HepG2 (cell line): ENCODE results near the gene MARS1. TPM values are rescaled to one million over a fixed set of nuclear protein-coding genes. Genes with fewer than 3 reads are reported as not detected.
A peak's percentile ranks its signal among the peaks of the same experiment; 100 is the strongest.

Experiments used
- CBX1 ChIP-seq: IDR thresholded peaks from one replicate; pipeline ENCODE4 v1.6.1; 2016; ENCODE audit warnings: antibody characterized with exemption, low read depth
- CREB1 ChIP-seq, 2 experiments: fragments of 450-650 bp in 1 of 2; IDR thresholded peaks; 2 replicates each; pipeline ENCODE4 v1.6.1; 2016 to 2017; ENCODE audit warnings: control low read depth in 1 of 2, mild to moderate bottlenecking in 1 of 2, missing compliant biosample characterization in 1 of 2, missing genetic modification characterization in 1 of 2
- GPN1 ChIP-seq: sonication (generic); formaldehyde crosslinking; IDR thresholded peaks from 2 replicates; pipeline ENCODE4 v1.5.1; 2020; ENCODE audit warnings: missing genetic modification reagents, borderline replicate concordance
- HNRNPLL ChIP-seq: fragments of 200-400 bp; formaldehyde crosslinking; IDR thresholded peaks from 2 replicates; pipeline ENCODE4 v1.6.1; 2017; ENCODE audit warnings: mild to moderate bottlenecking, low read depth, low read length; ENCODE audit not compliant: poor library complexity, severe bottlenecking
- IKZF4 ChIP-seq: sonication (generic); formaldehyde crosslinking; IDR thresholded peaks from 2 replicates; pipeline ENCODE4 v1.5.1; 2020; ENCODE audit warnings: borderline replicate concordance, mild to moderate bottlenecking, low read depth, missing genetic modification reagents; ENCODE audit errors: not compliant biosample characterization
- MIER3 ChIP-seq: IDR thresholded peaks from 2 replicates; pipeline ENCODE4 v1.6.1; 2016; ENCODE audit warnings: missing compliant biosample characterization, borderline replicate concordance
- NONO ChIP-seq, 2 experiments: fragments of 450-650 bp in 1 of 2; sonication (generic) in 1 of 2; formaldehyde crosslinking in 1 of 2; IDR thresholded peaks in 1 of 2; conservative IDR thresholded peaks in 1 of 2; 2 replicates each; pipeline versions ENCODE4 v1.6.1 to v1.8.0; 2017 to 2022; ENCODE audit warnings: mild to moderate bottlenecking in 1 of 2, missing genetic modification reagents in 1 of 2, moderate library complexity in 1 of 2
- PAX8 ChIP-seq: sonication (generic); formaldehyde crosslinking; IDR thresholded peaks from 2 replicates; pipeline ENCODE4 v1.8.0; 2022; ENCODE audit warnings: mild to moderate bottlenecking, missing genetic modification reagents, borderline replicate concordance
- PRMT3 ChIP-seq: sonication (generic); formaldehyde crosslinking; IDR thresholded peaks from 2 replicates; pipeline ENCODE4 v1.8.1; 2022; ENCODE audit warnings: low read depth, mild to moderate bottlenecking, moderate library complexity, missing genetic modification reagents, borderline replicate concordance
- RAD21 ChIP-seq: fragments of 450-650 bp; formaldehyde crosslinking; IDR thresholded peaks from 2 replicates; pipeline ENCODE4 v1.5.0; 2020; ENCODE audit warnings: mild to moderate bottlenecking
- TRIM24 ChIP-seq: sonication (generic); formaldehyde crosslinking; IDR thresholded peaks from 2 replicates; pipeline ENCODE4 v1.8.0; 2022; ENCODE audit warnings: mild to moderate bottlenecking, missing genetic modification reagents
- ZKSCAN1 ChIP-seq: fragments of 150-350 bp; IDR thresholded peaks from 2 replicates; pipeline ENCODE4 v1.6.1; 2014; ENCODE audit warnings: low read length
- ZNF12 ChIP-seq: sonication (generic); formaldehyde crosslinking; IDR thresholded peaks from 2 replicates; pipeline ENCODE4 v1.5.0; 2020; ENCODE audit warnings: missing genetic modification reagents
- ZNF230 ChIP-seq: sonication (generic); formaldehyde crosslinking; IDR thresholded peaks from 2 replicates; pipeline ENCODE4 v1.4.0; 2020; ENCODE audit warnings: mild to moderate bottlenecking, missing genetic modification reagents
- ZNF563 ChIP-seq: sonication (generic); formaldehyde crosslinking; IDR thresholded peaks from 2 replicates; pipeline ENCODE4 v1.8.0; 2022; ENCODE audit warnings: mild to moderate bottlenecking, moderate library complexity, missing genetic modification reagents
- ZNF564 ChIP-seq: sonication (generic); formaldehyde crosslinking; IDR thresholded peaks from 2 replicates; pipeline ENCODE4 v1.8.1; 2023; ENCODE audit warnings: mild to moderate bottlenecking, missing genetic modification reagents
- ZNF576 ChIP-seq: sonication (generic); formaldehyde crosslinking; IDR thresholded peaks from 2 replicates; pipeline ENCODE4 v1.4.0; 2020; ENCODE audit warnings: mild to moderate bottlenecking, missing genetic modification reagents
- ZNF672 ChIP-seq: sonication (generic); formaldehyde crosslinking; IDR thresholded peaks from 2 replicates; pipeline ENCODE4 v1.8.1; 2022; ENCODE audit warnings: missing genetic modification reagents
- ZNF784 ChIP-seq: sonication (generic); formaldehyde crosslinking; IDR thresholded peaks from 2 replicates; pipeline ENCODE4 v1.5.1; 2020; ENCODE audit warnings: missing genetic modification reagents, mild to moderate bottlenecking, borderline replicate concordance
- ZSCAN20 ChIP-seq: sonication (generic); formaldehyde crosslinking; IDR thresholded peaks from 2 replicates; pipeline ENCODE4 v1.4.0; 2020; ENCODE audit warnings: missing genetic modification reagents, mild to moderate bottlenecking, borderline replicate concordance
- polyA plus RNA-seq, 8 experiments: library from polyadenylated mRNA; depleted of rRNA in 3 of 8; stranded (reverse) in 7 of 8; unstranded in 1 of 8; fragments of >200 nt; fragmentation: Illumina TruSeq in 4 of 8; extraction: Trizol in 4 of 8; gene quantifications; 2 replicates each; pipeline versions ENCODE4 v1.2.1 to v1.2.3, GENCODE V29; 2011 to 2016; ENCODE audit warnings: low read depth in 4 of 8, missing spikeins in 1 of 8, mixed read lengths in 1 of 8; ENCODE audit not compliant: insufficient read depth in 1 of 8
- total RNA-seq, 5 experiments: library from RNA; depleted of rRNA; stranded (reverse); fragments of >200 nt; fragmentation: Illumina TruSeq; extraction: Trizol; gene quantifications; 2 replicates each; pipeline ENCODE4 v1.2.3, GENCODE V29; 2016; ENCODE audit warnings: low read depth in 1 of 5
- TF ChIP-seq, protein P1 (sequence below): sonication (generic); formaldehyde crosslinking; conservative IDR thresholded peaks from 2 replicates; pipeline ENCODE4 v1.4.0; 2020; ENCODE audit warnings: missing genetic modification reagents
- TF ChIP-seq, protein P2 (sequence below): sonication (generic); formaldehyde crosslinking; IDR thresholded peaks from 2 replicates; pipeline ENCODE4 v1.4.0; 2020; ENCODE audit warnings: mild to moderate bottlenecking, missing genetic modification reagents
- TF ChIP-seq, protein P3 (sequence below): sonication (generic); formaldehyde crosslinking; IDR thresholded peaks from 2 replicates; pipeline ENCODE4 v1.5.0; 2020; ENCODE audit warnings: mild to moderate bottlenecking, missing genetic modification reagents

Gene MARS1
- total and polyA plus RNA-seq, 2 of the 13 experiments (the other 11 are each of a cell fraction or from before 2014, with no cell fraction given), result 115 to 181 TPM

GRCh38 chr12:57459055-57459749 is 28.7 kb upstream of the MARS1 start (continued):
- TF ChIP-seq, protein P1, sequence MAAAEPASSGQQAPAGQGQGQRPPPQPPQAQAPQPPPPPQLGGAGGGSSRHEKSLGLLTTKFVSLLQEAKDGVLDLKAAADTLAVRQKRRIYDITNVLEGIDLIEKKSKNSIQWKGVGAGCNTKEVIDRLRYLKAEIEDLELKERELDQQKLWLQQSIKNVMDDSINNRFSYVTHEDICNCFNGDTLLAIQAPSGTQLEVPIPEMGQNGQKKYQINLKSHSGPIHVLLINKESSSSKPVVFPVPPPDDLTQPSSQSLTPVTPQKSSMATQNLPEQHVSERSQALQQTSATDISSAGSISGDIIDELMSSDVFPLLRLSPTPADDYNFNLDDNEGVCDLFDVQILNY (CRISPR knock-in tag), result no peak
- TF ChIP-seq, protein P2, sequence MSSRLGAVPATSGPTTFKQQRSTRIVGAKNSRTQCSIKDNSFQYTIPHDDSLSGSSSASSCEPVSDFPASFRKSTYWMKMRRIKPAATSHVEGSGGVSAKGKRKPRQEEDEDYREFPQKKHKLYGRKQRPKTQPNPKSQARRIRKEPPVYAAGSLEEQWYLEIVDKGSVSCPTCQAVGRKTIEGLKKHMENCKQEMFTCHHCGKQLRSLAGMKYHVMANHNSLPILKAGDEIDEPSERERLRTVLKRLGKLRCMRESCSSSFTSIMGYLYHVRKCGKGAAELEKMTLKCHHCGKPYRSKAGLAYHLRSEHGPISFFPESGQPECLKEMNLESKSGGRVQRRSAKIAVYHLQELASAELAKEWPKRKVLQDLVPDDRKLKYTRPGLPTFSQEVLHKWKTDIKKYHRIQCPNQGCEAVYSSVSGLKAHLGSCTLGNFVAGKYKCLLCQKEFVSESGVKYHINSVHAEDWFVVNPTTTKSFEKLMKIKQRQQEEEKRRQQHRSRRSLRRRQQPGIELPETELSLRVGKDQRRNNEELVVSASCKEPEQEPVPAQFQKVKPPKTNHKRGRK (CRISPR knock-in tag), result no peak
- peak; percentile 78 for TF ChIP-seq CREB1 (IDR thresholded peaks at IDR 0.05)
- TF ChIP-seq CREB1 (CRISPR knock-in tag; IDR thresholded peaks at IDR 0.05), result peak; percentile 86
- TF ChIP-seq ZNF564, result no peak
- no peak for TF ChIP-seq ZNF576 (CRISPR knock-in tag)
- TF ChIP-seq PRMT3 (CRISPR knock-in tag), result no peak
- no peak for TF ChIP-seq ZSCAN20
- TF ChIP-seq NONO (IDR thresholded peaks at IDR 0.05), result no peak
- no peak; the same call in 1 of the 2 replicates for TF ChIP-seq NONO (CRISPR knock-in tag; conservative IDR thresholded peaks at IDR 0.05)
- TF ChIP-seq ZNF12 (CRISPR knock-in tag), result no peak
- TF ChIP-seq RAD21 (CRISPR knock-in tag), result peak; percentile 63
- TF ChIP-seq, protein P3, sequence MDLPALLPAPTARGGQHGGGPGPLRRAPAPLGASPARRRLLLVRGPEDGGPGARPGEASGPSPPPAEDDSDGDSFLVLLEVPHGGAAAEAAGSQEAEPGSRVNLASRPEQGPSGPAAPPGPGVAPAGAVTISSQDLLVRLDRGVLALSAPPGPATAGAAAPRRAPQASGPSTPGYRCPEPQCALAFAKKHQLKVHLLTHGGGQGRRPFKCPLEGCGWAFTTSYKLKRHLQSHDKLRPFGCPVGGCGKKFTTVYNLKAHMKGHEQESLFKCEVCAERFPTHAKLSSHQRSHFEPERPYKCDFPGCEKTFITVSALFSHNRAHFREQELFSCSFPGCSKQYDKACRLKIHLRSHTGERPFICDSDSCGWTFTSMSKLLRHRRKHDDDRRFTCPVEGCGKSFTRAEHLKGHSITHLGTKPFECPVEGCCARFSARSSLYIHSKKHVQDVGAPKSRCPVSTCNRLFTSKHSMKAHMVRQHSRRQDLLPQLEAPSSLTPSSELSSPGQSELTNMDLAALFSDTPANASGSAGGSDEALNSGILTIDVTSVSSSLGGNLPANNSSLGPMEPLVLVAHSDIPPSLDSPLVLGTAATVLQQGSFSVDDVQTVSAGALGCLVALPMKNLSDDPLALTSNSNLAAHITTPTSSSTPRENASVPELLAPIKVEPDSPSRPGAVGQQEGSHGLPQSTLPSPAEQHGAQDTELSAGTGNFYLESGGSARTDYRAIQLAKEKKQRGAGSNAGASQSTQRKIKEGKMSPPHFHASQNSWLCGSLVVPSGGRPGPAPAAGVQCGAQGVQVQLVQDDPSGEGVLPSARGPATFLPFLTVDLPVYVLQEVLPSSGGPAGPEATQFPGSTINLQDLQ (CRISPR knock-in tag), result no peak
- no peak for TF ChIP-seq GPN1 (CRISPR knock-in tag)
- TF ChIP-seq HNRNPLL, result no peak
- TF ChIP-seq ZNF672, result no peak
- TF ChIP-seq IKZF4, result no peak
- 0 out of 2 replicates have a peak, but pooled peaks have one; percentile 10 for TF ChIP-seq MIER3 (CRISPR knock-in tag)
- no peak for TF ChIP-seq ZNF563 (CRISPR knock-in tag)
- 0 out of 2 replicates have a peak, but pooled peaks have one; percentile 27 for TF ChIP-seq PAX8 (CRISPR knock-in tag)
- TF ChIP-seq ZKSCAN1, result no peak
- TF ChIP-seq ZNF230 (CRISPR knock-in tag), result peak; percentile 78; the same call in 1 of the 2 replicates
- peak; percentile 22 for TF ChIP-seq CBX1
- no peak for TF ChIP-seq TRIM24 (CRISPR knock-in tag)
- TF ChIP-seq ZNF784 (CRISPR knock-in tag), result peak; percentile 72; the same call in 1 of the 2 replicates
